Skeletal muscle tissue (tissue), 4 donors: ENCODE results near the gene PKIG. TPM values are rescaled to one million over a fixed set of nuclear protein-coding genes. Genes with fewer than 3 reads are reported as not detected.

ENCODE experiments used
- H3K27ac ChIP-seq: one replicate; pipeline ENCODE4 v1.7.0; 2013; ENCODE audit warnings: mild to moderate bottlenecking, low read depth, low read length, inconsistent platforms
- H3K27me3 ChIP-seq, 3 donors: one replicate each; pipeline ENCODE4 v1.7.0; 2013; ENCODE audit warnings: low read length in 3 of 3; ENCODE audit not compliant: control insufficient read depth in 3 of 3, insufficient read depth in 3 of 3
- H3K36me3 ChIP-seq, 3 donors: one replicate each; pipeline ENCODE4 v1.7.0; 2013; ENCODE audit warnings: low read length in 3 of 3; ENCODE audit not compliant: control insufficient read depth in 3 of 3, insufficient read depth in 3 of 3
- H3K4me1 ChIP-seq, 3 donors: one replicate each; pipeline ENCODE4 v1.7.0; 2013; ENCODE audit warnings: low read length in 3 of 3, mild to moderate bottlenecking in 3 of 3; ENCODE audit not compliant: control insufficient read depth in 3 of 3, insufficient read depth in 3 of 3
- H3K4me3 ChIP-seq, 3 donors: one replicate each; pipeline ENCODE4 v1.7.0; 2013; ENCODE audit warnings: low read length in 3 of 3
- H3K9ac ChIP-seq, 3 donors: one replicate each; pipeline ENCODE4 v1.7.0; 2013; ENCODE audit warnings: low read length in 3 of 3, mild to moderate bottlenecking in 3 of 3, moderate library complexity in 2 of 3, low read depth in 1 of 3
- H3K9me3 ChIP-seq, 3 donors: one replicate each; pipeline ENCODE4 v1.7.0; 2013; ENCODE audit warnings: low read length in 3 of 3; ENCODE audit not compliant: control insufficient read depth in 3 of 3
- total RNA-seq: library from RNA; depleted of rRNA; stranded (reverse); fragments of >200 nt; gene quantifications from one replicate; pipeline ENCODE4 v1.2.3, GENCODE V29; 2014
- donor health status: Osteomylitis.

PKIG gene
- 37.1 TPM for total RNA-seq

DNA sequence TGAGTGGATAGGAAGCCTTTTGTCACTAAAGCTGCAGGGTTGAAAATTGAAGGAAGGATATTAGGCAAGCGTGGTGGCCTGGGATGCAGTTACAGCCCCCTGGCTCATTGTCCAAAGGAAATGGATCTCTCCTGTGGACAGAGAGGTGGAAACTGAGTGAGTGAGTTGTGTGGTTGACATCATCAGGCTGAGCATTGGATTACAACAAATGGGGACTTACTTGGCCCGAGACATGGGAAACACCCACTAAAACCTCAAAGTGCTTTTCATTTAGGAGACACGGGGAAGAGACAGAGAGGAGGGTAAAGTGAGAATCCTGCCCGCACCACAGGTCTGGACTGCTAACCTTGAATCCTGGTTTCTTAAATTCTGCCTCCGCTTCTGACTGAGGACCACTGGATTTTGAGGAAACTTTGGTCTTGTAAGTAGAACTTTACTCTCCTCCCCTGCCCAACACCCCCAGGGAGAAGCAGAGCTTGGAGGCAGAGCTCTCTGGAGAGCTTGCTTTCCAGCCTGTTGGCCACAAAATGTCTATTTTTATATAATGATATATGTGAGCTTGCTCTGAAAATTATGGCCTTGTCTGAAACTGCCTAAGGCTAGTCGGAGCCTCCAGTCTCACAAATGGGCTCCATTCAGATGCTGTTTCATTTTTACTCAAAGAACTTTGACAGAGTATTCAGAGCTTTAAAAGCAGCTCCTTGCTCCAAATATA lies at the start of gene PKIG:
PKIG (plus strand) TSS at position 269 of the 715 bp plus-strand sequence. CDS start 31,978 bp downstream, outside the sequence.
- H3K9ac ChIP-seq: peak within 1 kb of the TSS; percentile 89 to 93 (median 92)
- no peaks in the 10 kb centered on the region for H3K27me3 ChIP-seq
- H3K4me3 ChIP-seq: peak within 1 kb of the TSS; percentile 73 to 91 (median 83)
- no peaks in the 10 kb centered on the region for H3K36me3 ChIP-seq
- peaks cover 67 to 73% (median 72%) of the 10 kb centered on the region in 3 donors for H3K4me1 ChIP-seq
- H3K9me3 ChIP-seq: no peaks in the 10 kb centered on the region
- peak within 1 kb of the TSS; percentile 93 for H3K27ac ChIP-seq

DNA sequence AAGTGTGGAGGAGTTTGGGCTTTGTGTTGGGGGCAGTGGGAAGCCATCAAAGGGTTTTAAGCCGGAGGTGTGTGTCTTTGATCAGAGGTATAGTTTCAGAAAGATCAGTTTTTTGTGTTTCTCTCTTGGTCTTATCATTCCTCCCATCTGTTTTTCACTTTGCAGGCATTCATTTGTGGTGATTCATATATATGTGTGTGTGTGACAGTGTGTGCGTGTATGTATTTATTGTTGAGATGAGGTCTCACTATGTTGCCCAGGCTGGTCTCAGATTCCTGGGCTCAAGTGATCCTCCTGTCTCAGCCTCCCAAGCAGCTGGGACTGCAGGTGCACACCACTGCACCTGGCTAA lies 49.4 kb upstream of the PKIG start:
- H3K4me3 ChIP-seq: peak overlapping the region in 2 of 3 donors; percentile 80 to 83
- no peaks in the 10 kb centered on the region for H3K36me3 ChIP-seq
- H3K4me1 ChIP-seq: peaks cover 5 to 15% (median 14%) of the 10 kb centered on the region in 3 donors
- no peak overlapping the region for H3K27ac ChIP-seq
- H3K9ac ChIP-seq: peak overlapping the region in 1 of 3 donors; percentile 79
- no peaks in the 10 kb centered on the region for H3K27me3 ChIP-seq
- H3K9me3 ChIP-seq: no peaks in the 10 kb centered on the region

DNA sequence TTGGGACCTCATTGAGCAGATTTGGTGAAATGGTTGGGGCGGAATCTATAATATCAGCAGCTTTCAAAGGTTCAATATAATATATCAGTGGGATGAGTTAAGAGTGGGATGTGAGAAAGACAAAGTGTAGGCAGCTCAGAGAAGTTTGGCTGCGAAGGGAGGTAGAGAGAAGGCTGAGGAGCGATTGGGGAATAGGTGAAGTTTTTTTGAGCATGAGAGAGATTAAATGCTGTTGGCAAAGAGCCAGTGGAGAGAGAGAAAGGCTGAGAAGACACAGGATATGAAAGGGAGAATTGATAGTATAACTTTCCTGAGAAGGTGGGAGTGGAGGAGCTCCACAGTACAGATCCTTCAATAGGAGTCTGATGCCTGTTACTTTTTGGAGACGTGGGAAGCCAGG lies 48.5 kb upstream of the PKIG start:
- H3K27me3 ChIP-seq: no peaks in the 10 kb centered on the region
- no peaks in the 10 kb centered on the region for H3K9me3 ChIP-seq
- no peaks in the 10 kb centered on the region for H3K36me3 ChIP-seq
- H3K4me3 ChIP-seq: no peak overlapping the region
- H3K9ac ChIP-seq: no peak overlapping the region
- H3K27ac ChIP-seq: no peak overlapping the region
- peaks cover 5 to 15% (median 14%) of the 10 kb centered on the region in 3 donors for H3K4me1 ChIP-seq

DNA sequence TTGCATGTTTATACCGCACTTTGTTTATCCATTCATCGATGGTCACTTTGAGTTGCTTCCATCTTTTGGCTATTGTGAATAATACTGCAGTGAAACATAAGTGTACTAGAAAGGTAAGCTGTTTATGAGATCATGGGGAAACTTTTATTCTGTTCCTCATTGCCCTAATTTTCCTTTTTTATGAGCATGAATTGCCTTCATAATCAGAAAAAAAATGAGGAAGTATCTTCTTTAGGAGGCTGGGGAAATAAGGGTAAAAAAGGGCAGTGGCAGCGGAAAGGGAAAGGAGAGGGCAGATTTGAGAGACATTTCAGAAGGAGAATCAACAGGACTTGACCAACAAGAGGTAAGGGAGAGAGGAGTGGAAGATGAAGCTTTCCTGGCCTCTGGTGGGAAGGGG lies 46.2 kb upstream of the PKIG start:
- Histone ChIP-seq H3K9ac (no peak overlapping the region), H3K27me3 (no peaks in the 10 kb centered on the region), H3K9me3 (no peaks in the 10 kb centered on the region), H3K36me3 (no peaks in the 10 kb centered on the region), H3K4me1 (peaks cover 6 to 19% (median 14%) of the 10 kb centered on the region in 3 donors), H3K4me3 (no peak overlapping the region), H3K27ac (no peak overlapping the region)

DNA sequence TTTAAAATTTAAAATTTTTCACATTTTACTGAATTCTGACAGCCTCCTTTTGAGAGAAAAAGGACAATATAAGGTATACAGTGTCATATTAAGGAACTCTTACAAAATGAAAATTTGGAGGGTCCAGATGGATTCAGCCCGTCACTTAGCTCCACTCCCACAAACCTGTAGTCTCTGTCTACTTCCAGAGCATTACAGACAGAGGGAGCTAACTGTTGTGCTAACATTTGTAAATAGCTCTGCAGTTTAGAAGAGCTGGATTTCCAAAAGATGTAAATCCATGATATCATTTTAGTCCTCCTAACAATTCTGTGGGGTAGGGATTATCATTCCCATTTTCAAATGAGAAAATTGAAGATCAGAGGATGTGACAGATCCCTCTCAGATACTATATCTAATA lies 44.4 kb upstream of the PKIG start:
- Histone ChIP-seq H3K4me1 (peaks cover 0 to 4% (median 3%) of the 10 kb centered on the region in 3 donors), H3K9ac (no peak overlapping the region), H3K9me3 (no peaks in the 10 kb centered on the region), H3K27me3 (no peaks in the 10 kb centered on the region), H3K4me3 (no peak overlapping the region), H3K36me3 (no peaks in the 10 kb centered on the region), H3K27ac (no peak overlapping the region)

DNA sequence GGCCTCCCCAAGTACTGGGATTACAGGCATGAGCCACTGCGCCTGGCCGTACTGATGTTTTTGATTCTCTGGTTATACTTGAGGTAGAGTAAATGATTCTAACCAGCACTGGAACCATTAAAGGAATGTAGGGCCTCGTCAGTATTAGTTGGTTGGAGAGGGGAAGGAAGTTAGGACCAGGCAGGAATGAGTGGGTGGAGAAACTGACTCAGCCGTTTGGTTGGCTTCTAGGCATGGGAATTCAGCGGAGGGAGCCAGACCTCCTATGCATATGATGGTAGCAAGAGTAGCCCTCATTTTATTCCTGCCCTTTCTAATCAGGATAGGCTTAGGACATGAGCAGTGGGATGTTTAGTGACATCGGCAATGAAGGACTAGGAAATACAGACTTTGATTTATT lies 41.5 kb upstream of the PKIG start:
- H3K4me3 ChIP-seq: no peak overlapping the region
- no peaks in the 10 kb centered on the region for H3K9me3 ChIP-seq
- H3K4me1 ChIP-seq: peaks cover 0 to 10% (median 9%) of the 10 kb centered on the region in 3 donors
- no peaks in the 10 kb centered on the region for H3K27me3 ChIP-seq
- H3K9ac ChIP-seq: no peak overlapping the region
- H3K27ac ChIP-seq: no peak overlapping the region
- no peaks in the 10 kb centered on the region for H3K36me3 ChIP-seq

DNA sequence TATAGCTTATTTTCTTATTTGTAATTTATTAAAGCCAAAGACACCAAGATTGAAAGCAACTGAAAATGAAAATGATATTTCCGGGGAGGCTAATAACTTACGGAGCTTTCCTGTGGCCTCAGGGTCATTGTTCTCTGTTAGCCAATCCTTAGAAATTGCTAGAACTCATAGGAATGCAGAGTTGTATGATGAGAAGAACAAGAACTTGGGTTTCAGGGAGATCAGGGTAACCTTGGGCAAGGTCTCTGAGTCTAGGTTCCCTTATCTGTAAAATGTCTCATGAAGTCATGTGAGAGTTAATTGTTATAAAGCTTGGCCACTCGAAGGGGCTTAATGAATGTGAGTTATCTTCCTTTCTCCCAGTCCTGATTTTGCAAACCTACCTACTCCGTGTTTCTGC lies 40.4 kb upstream of the PKIG start:
- no peak overlapping the region for H3K27ac ChIP-seq
- H3K9me3 ChIP-seq: no peaks in the 10 kb centered on the region
- H3K27me3 ChIP-seq: no peaks in the 10 kb centered on the region
- H3K9ac ChIP-seq: no peak overlapping the region
- H3K36me3 ChIP-seq: no peaks in the 10 kb centered on the region
- peaks cover 0 to 10% (median 9%) of the 10 kb centered on the region in 3 donors for H3K4me1 ChIP-seq
- H3K4me3 ChIP-seq: no peak overlapping the region

DNA sequence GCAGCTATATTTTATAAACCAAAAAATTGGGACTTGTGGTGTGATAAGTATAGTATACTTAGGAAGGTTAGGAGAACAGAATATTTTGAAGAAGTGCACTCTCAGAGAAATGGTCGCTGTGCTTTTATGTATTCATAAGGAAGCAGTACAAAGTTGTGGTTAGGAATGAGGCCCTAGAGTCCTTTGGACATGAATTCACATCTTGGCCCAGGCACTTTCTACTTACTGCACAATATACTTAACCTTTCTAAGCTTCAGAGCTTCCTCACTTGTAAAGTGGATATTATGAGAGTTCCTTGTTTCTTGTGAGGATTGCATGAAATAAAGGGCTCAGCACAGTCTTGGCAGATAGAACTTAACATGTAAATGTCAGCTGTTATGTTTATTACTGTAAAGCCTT lies 39.5 kb upstream of the PKIG start:
- H3K9me3 ChIP-seq: no peaks in the 10 kb centered on the region
- no peak overlapping the region for H3K4me3 ChIP-seq
- no peaks in the 10 kb centered on the region for H3K27me3 ChIP-seq
- no peaks in the 10 kb centered on the region for H3K36me3 ChIP-seq
- H3K9ac ChIP-seq: no peak overlapping the region
- H3K4me1 ChIP-seq: peaks cover 0 to 10% (median 9%) of the 10 kb centered on the region in 3 donors
- H3K27ac ChIP-seq: no peak overlapping the region

DNA sequence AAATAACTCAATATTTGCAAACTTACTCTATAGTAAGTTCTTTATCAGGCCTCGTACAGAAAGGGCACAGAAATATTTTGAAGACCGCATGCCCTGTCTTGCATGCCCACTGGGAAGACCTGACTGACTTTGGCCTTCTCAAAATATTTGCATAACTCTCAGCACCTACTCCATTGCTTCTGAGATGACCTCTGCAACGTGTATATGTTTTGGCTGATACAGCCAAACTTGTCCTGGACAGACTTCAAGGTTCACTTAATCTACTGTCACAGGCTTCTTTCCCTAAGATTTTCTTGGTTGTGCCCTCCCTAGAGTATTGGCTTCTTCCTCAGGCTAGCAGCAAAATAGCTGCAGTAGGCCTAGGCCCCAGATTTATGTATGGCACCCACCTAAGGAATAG lies 39.0 kb upstream of the PKIG start:
- Histone ChIP-seq H3K27ac (no peak overlapping the region), H3K4me1 (peaks cover 0 to 10% (median 9%) of the 10 kb centered on the region in 3 donors)

DNA sequence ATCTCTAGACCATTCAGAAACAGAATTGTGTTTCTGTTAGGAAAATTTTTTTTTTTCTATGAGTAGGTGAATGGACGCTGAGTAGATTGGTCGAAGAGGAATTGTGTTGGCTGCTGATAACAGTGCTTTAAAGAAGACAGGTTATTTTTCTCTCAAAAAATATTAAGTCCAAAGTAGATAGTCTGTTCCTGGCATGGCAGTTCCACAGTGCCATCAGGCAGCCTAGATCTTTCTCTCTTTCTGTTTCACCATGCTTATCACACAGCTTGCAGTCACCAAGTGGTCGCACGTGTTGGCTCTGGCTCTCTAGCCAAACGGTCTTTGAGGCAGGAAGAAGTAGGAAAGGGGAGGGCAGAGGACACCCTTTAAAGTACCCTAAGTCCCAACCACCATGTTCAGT lies 38.1 kb upstream of the PKIG start:
- no peak overlapping the region for H3K27ac ChIP-seq
- H3K9me3 ChIP-seq: no peaks in the 10 kb centered on the region
- no peaks in the 10 kb centered on the region for H3K36me3 ChIP-seq
- H3K27me3 ChIP-seq: no peaks in the 10 kb centered on the region
- peaks cover 0 to 10% (median 9%) of the 10 kb centered on the region in 3 donors for H3K4me1 ChIP-seq
- H3K9ac ChIP-seq: no peak overlapping the region
- no peak overlapping the region for H3K4me3 ChIP-seq

More for the DNA sequence above, 39.0 kb upstream of the PKIG start:
- H3K9me3 ChIP-seq: no peaks in the 10 kb centered on the region
- H3K4me3 ChIP-seq: no peak overlapping the region
- H3K9ac ChIP-seq: no peak overlapping the region
- H3K36me3 ChIP-seq: no peaks in the 10 kb centered on the region
- H3K27me3 ChIP-seq: no peaks in the 10 kb centered on the region
